Measurements from ENCODE around the gene FAM81A. TPM values are rescaled to one million over a fixed set of nuclear protein-coding genes. Genes with fewer than 3 reads are reported as not detected.

Gene FAM81A
- total and polyA plus RNA-seq, 9 of the 15 experiments (the other 6 are each of a cell fraction or from before 2014, with no cell fraction given): not detected

DNA sequence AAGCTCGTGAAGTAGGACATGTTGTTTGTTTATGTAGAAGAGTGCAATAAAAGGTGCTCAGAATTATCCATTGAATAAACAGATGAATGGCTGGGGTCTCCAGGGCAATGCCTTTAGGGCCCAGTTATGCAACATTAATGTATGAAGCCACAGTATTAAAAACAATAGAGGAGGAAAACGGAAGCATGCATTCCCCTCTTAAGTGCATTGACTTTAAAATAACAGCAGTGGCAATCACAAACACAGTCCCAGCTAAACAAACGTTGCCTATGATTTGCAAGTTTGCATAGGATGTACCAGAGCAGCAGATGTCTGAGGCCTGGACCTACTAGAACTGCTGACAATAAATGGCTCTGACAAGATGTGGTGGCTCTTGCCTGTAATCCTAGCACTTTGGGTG is 113.0 kb downstream of the FAM81A start:
- FAIRE-seq: peak; percentile 44
- H3K9ac ChIP-seq (ENCODE audit: insufficient read depth in 1 of 2, low read depth in 2 of 2, low read length in 2 of 2): no peak overlapping the region
- peak overlapping the region; percentile 65; the same call in 1 of the 2 replicates for H2AFZ ChIP-seq (ENCODE audit: low read depth, low read length)
- H3K9me1 ChIP-seq (ENCODE audit: control insufficient read depth, insufficient read depth, low read length): no peaks in the 10 kb centered on the region
- H3K4me3 ChIP-seq: no peak overlapping the region
- H3K9me3 ChIP-seq (replicated peaks; ENCODE audit: control insufficient read depth, insufficient read depth, low read depth, low read length): no peaks in the 10 kb centered on the region
- no peak overlapping the region for H3K27ac ChIP-seq (ENCODE audit: extremely low read depth, low read depth, low read length)
- CTCF ChIA-PET (ENCODE audit: low intra/inter-chr PET ratio): no interaction called here
- peaks cover 0 to 5% of the 10 kb centered on the region in 2 experiments; a peak in 2 of 5 replicates for H3K4me1 ChIP-seq (replicated peaks in 1 of 2; ENCODE audit: control insufficient read depth in 2 of 2, insufficient read depth in 2 of 2, low read length in 2 of 2)
- POLR2A ChIA-PET: interaction anchor here (0.6 to 1.6 kb wide), 2 partner anchors 8 to 87 kb away, joined by 3 to 4 read pairs; no protein-coding TSS in a partner anchor
- H3K36me3 ChIP-seq (ENCODE audit: control insufficient read depth, insufficient read depth, low read length): no peaks in the 10 kb centered on the region
- in situ Hi-C loops (cut with MboI): no loop called here
- no peak for DNase-seq (ENCODE audit: extremely low read depth in 1 of 4, low spot score in 3 of 4)
- H3K79me2 ChIP-seq (ENCODE audit: control insufficient read depth, insufficient read depth, low read length): no peaks in the 10 kb centered on the region
- BruUV-seq (replicated peaks): no TSS peak
- ATAC-seq: no peak
- intact Hi-C loops (cut with micrococcal nuclease): no loop called here
- no peak overlapping the region for H3K4me2 ChIP-seq (ENCODE audit: insufficient read depth, low read length)
- peaks cover 2 to 16% of the 10 kb centered on the region in 2 experiments; a peak in 2 of 5 replicates for H3K27me3 ChIP-seq (ENCODE audit: control insufficient read depth in 2 of 2, insufficient read depth in 2 of 2, low read length in 2 of 2)
- H4K20me1 ChIP-seq (replicated peaks; ENCODE audit: control insufficient read depth, insufficient read depth, low read length): no peaks in the 10 kb centered on the region
- 8% methylated on average over 3 of the region's 3 CpGs for WGBS (ENCODE audit: insufficient coverage, low coverage, missing lambda C conversion rate)
- no peak for TF ChIP-seq CTBP1 (IDR thresholded peaks at IDR 0.05; ENCODE audit: borderline replicate concordance)
- TF ChIP-seq SNIP1 (IDR thresholded peaks at IDR 0.05; ENCODE audit: low read depth): no peak
- no peak for TF ChIP-seq ARHGAP35 (IDR thresholded peaks at IDR 0.05; ENCODE audit: partially characterized antibody)
- no peak for TF ChIP-seq SNRNP70 (optimal IDR thresholded peaks at IDR 0.05; ENCODE audit: low read depth, low read length)
- TF ChIP-seq, protein P1, sequence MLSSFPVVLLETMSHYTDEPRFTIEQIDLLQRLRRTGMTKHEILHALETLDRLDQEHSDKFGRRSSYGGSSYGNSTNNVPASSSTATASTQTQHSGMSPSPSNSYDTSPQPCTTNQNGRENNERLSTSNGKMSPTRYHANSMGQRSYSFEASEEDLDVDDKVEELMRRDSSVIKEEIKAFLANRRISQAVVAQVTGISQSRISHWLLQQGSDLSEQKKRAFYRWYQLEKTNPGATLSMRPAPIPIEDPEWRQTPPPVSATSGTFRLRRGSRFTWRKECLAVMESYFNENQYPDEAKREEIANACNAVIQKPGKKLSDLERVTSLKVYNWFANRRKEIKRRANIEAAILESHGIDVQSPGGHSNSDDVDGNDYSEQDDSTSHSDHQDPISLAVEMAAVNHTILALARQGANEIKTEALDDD (IDR thresholded peaks at IDR 0.05): no peak
- TF ChIP-seq TGIF2 (CRISPR knock-in tag; IDR thresholded peaks at IDR 0.05): no peak
- TF ChIP-seq ZNF134 (CRISPR knock-in tag; conservative IDR thresholded peaks at IDR 0.05): no peak
- no peak for TF ChIP-seq SUPT5H (IDR thresholded peaks at IDR 0.05)
- TF ChIP-seq TAF9B (IDR thresholded peaks at IDR 0.05; ENCODE audit: partially characterized antibody): no peak
- TF ChIP-seq MYNN (IDR thresholded peaks at IDR 0.05): no peak
- TF ChIP-seq MYNN (CRISPR knock-in tag; IDR thresholded peaks at IDR 0.05): no peak
- TF ChIP-seq, protein P2, sequence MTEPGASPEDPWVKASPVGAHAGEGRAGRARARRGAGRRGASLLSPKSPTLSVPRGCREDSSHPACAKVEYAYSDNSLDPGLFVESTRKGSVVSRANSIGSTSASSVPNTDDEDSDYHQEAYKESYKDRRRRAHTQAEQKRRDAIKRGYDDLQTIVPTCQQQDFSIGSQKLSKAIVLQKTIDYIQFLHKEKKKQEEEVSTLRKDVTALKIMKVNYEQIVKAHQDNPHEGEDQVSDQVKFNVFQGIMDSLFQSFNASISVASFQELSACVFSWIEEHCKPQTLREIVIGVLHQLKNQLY (CRISPR knock-in tag; conservative IDR thresholded peaks at IDR 0.05): no peak
- TF ChIP-seq, protein P3, sequence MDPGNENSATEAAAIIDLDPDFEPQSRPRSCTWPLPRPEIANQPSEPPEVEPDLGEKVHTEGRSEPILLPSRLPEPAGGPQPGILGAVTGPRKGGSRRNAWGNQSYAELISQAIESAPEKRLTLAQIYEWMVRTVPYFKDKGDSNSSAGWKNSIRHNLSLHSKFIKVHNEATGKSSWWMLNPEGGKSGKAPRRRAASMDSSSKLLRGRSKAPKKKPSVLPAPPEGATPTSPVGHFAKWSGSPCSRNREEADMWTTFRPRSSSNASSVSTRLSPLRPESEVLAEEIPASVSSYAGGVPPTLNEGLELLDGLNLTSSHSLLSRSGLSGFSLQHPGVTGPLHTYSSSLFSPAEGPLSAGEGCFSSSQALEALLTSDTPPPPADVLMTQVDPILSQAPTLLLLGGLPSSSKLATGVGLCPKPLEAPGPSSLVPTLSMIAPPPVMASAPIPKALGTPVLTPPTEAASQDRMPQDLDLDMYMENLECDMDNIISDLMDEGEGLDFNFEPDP (CRISPR knock-in tag; IDR thresholded peaks at IDR 0.05): no peak
- TF ChIP-seq, protein P4, sequence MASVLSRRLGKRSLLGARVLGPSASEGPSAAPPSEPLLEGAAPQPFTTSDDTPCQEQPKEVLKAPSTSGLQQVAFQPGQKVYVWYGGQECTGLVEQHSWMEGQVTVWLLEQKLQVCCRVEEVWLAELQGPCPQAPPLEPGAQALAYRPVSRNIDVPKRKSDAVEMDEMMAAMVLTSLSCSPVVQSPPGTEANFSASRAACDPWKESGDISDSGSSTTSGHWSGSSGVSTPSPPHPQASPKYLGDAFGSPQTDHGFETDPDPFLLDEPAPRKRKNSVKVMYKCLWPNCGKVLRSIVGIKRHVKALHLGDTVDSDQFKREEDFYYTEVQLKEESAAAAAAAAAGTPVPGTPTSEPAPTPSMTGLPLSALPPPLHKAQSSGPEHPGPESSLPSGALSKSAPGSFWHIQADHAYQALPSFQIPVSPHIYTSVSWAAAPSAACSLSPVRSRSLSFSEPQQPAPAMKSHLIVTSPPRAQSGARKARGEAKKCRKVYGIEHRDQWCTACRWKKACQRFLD (CRISPR knock-in tag; IDR thresholded peaks at IDR 0.05): no peak
- TF ChIP-seq YBX1 (IDR thresholded peaks at IDR 0.05): no peak
- TF ChIP-seq, protein P5, sequence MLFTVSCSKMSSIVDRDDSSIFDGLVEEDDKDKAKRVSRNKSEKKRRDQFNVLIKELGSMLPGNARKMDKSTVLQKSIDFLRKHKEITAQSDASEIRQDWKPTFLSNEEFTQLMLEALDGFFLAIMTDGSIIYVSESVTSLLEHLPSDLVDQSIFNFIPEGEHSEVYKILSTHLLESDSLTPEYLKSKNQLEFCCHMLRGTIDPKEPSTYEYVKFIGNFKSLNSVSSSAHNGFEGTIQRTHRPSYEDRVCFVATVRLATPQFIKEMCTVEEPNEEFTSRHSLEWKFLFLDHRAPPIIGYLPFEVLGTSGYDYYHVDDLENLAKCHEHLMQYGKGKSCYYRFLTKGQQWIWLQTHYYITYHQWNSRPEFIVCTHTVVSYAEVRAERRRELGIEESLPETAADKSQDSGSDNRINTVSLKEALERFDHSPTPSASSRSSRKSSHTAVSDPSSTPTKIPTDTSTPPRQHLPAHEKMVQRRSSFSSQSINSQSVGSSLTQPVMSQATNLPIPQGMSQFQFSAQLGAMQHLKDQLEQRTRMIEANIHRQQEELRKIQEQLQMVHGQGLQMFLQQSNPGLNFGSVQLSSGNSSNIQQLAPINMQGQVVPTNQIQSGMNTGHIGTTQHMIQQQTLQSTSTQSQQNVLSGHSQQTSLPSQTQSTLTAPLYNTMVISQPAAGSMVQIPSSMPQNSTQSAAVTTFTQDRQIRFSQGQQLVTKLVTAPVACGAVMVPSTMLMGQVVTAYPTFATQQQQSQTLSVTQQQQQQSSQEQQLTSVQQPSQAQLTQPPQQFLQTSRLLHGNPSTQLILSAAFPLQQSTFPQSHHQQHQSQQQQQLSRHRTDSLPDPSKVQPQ (CRISPR knock-in tag; IDR thresholded peaks at IDR 0.05; ENCODE audit: borderline replicate concordance): no peak

Data from K562 (cell line).